ENCODE measurements around the gene LIX1. TPM values are rescaled to one million over a fixed set of nuclear protein-coding genes. Genes with fewer than 3 reads are reported as not detected.

Gene LIX1
- not detected in 5 replicates for total RNA-seq (2022; extraction: Qiagen RNA extraction)

DNA sequence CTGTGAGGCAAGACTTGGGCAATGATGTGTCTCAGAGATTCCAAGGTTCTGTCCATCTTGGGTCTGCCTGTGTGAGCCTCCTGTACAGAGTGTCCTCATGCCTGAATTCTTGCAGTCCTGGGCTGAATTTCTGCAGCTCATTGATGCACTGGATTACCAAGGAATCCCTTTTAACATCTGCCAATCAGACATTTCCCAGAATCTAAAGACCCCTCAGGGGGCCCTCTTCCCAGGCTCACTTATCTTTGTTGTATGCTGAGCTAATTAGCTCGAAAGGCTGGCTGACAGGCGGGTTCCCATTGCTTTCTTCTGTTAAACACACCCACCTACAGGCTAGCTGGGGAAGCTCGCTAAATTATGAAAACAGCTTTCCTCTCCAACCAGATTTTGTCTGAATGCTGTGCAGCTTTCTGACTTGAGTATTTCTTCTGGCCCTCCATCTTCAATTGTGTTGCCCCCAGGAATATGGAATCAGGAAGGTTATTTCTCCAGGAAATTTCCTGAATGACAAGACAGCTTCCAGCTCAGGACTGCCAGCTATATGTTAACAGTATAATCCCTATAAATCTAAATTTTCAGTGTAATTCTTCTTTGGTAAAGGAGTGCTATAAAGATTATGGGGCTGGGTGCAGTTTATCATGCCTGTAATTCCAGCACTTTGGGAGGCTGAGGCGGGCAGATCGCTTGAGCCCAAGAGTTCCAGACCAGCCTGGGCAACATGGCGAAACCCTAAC, at the start of gene LIX1:
Gene LIX1 (minus strand): TSS at position 91 of the 734 bp plus-strand sequence. CDS start 35 bp downstream, at position 56.

DNA sequence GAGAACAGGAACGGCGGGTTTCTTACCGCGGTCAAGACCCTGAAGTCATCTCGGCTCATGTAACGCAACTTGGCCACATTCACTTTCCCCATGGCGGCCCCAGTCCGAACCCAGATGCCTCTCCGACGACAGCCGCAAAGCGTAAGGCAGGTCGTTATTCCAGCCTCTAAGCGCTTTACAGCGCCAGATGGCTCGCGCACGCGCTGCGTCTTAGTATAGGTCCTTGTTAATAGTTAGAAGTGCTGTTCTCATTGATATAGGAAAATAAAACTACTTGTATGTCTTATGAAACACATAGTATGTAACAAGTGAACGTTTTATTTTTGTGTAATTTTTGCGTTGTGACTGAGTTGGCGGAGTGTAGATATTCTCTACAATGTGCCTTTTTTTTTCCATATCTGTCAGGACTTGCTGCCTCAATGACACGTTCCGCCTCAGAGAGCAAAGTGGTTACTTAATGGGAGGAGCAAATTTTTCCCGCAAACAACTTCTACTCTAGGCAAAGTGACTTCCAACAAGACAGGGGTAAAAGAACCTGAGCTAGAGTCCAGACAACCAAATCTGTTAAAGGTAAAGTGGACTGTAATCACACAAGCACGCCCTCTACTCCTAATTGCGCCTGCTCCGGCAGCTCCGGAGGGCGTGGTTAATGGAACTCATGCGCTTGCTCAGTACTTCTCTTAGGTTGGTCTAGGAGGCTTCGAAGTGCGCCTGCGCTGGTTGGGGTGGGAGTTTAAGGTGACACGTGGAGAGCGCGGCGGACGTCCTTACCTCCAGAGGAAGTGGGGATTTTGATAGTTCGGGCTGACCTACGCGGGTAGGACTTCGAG, 40.9 kb upstream of the LIX1 start, which contains the start of gene RIOK2:
Gene RIOK2 (minus strand): TSS at position 148 of the 830 bp plus-strand sequence. CDS start 56 bp downstream, at position 92.

Other genes starting within 250 kb of the LIX1 start
- 5.1 to 7.0 TPM (median 6.8 TPM) in 5 replicates for gene LNPEP, start 206.5 kb downstream of the LIX1 start, total RNA-seq (2022; extraction: Qiagen RNA extraction)
- 16.9 to 22.1 TPM (median 20.4 TPM) in 5 replicates for gene RIOK2, start 40.6 kb upstream of the LIX1 start, total RNA-seq (2022; extraction: Qiagen RNA extraction)